ENCODE results near the gene CCHCR1. TPM values are rescaled to one million over a fixed set of nuclear protein-coding genes. Genes with fewer than 3 reads are reported as not detected.
"Not testable (repeated sequence)": the region's sequence is repeated elsewhere in the genome, so short reads cannot be mapped to it uniquely, and the experiment has no call there.

Gene CCHCR1
- total RNA-seq, 2 experiments from 2014 or later = 36.1 to 36.7 TPM

DNA sequence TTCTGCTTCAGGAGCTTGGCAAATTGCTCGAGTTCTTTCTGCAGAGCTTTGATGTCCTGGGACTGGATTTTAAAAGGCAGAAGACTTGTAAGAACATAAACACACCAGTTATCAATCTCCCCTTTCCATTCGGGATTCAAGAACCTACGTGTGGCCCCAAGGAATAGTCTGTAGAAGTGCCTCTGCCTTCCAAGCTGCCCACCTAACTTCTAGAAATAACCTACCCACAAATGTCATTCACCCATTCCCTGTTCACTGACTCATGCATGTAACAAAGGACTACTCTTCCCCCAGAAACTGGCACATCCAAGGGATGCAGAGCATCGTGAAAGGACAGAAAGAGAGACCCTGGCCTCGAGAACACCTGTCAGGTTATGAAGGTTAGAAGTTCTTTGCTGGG is 8.4 kb upstream of the CCHCR1 start:
- Mint-ChIP-seq H3K9me3 (no peaks in the 10 kb centered on the region), H3K4me3 (no peak overlapping the region), H3K27me3 (no peaks in the 10 kb centered on the region), H3K4me1 (peaks cover 27% of the 10 kb centered on the region), H3K27ac (no peak overlapping the region), H3K36me3 (ENCODE audit: low read depth) (peaks cover 29% of the 10 kb centered on the region)
- DNase-seq = no peak
- POLR2A ChIA-PET = interaction anchor here (1.1 kb wide), 1 partner anchor 9 kb away, joined by 3 read pairs; the partner anchor contains the start of gene CCHCR1
- CTCF ChIA-PET = interaction anchor here (1.6 kb wide), 1 partner anchor 26 kb away, joined by 5 read pairs; no protein-coding TSS in a partner anchor

GRCh38 chr6:31165064-31165832 is 7.6 kb upstream of the CCHCR1 start:
- H3K4me3 Mint-ChIP-seq, DNase-seq, H3K9me3 Mint-ChIP-seq, H3K27me3 Mint-ChIP-seq, H3K27ac Mint-ChIP-seq: not testable (repeated sequence)
- H3K36me3 Mint-ChIP-seq (ENCODE audit: low read depth) = peaks cover 29% of the 10 kb centered on the region
- CTCF ChIA-PET = interaction anchor here (0.6 to 1.6 kb wide), 3 partner anchors 27 to 540 kb away, joined by 3 to 5 read pairs (median 3); no protein-coding TSS in a partner anchor
- POLR2A ChIA-PET = interaction anchor here (1.1 kb wide), 2 partner anchors 8 to 38 kb away, joined by 3 read pairs; partner anchors contain the start of gene CCHCR1
- H3K4me1 Mint-ChIP-seq = peaks cover 32% of the 10 kb centered on the region

DNA sequence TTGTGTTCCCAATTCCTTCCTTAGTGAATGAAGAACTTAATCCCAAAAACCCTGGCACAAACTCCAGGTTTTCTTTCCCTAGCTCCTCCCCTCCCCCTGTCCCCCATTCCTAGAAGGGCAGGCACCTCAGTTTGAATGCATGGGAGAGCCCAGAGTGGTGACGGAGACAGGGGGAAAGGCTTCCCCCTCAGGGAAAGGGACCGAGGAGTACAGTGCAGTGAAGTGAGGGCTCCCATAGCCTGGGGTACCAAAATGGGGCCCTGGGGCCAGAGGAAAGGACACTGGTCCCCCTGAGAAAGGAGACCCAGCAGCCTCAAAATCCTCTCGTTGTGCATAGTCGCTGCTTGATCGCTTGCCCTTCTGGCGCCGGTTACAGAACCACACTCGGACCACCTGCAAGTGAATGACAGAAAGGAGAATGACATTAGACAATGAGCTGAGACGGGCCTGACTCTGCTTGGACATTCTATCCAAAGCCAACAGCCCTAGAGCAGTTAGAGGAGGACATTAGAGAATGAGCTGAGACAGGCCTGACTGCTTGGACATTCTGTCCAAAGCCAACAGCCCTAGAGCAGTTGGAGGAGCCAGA is 7.0 kb upstream of the CCHCR1 start:
- ChIA-PET POLR2A (interaction anchor here (0.6 to 1.1 kb wide), 2 partner anchors 16 to 39 kb away, joined by 3 read pairs; no protein-coding TSS in a partner anchor), CTCF (interaction anchor here (0.6 to 1.4 kb wide), 2 partner anchors 32 to 540 kb away, joined by 3 read pairs; no protein-coding TSS in a partner anchor)
- not testable (repeated sequence) for H3K9me3 Mint-ChIP-seq, H3K27ac Mint-ChIP-seq, DNase-seq, H3K27me3 Mint-ChIP-seq, H3K4me3 Mint-ChIP-seq
- Mint-ChIP-seq H3K4me1 (peaks cover 38% of the 10 kb centered on the region), H3K36me3 (ENCODE audit: low read depth) (peaks cover 35% of the 10 kb centered on the region)

- Mint-ChIP-seq H3K9me3 (no peaks in the 10 kb centered on the region), H3K4me3 (no peak overlapping the region), H3K27me3 (no peaks in the 10 kb centered on the region), H3K36me3 (ENCODE audit: low read depth) (peaks cover 41% of the 10 kb centered on the region), H3K27ac (no peak overlapping the region), H3K4me1 (peaks cover 41% of the 10 kb centered on the region)
- ChIA-PET CTCF (no interaction called here), POLR2A (interaction anchor here (1.2 kb wide), 1 partner anchor 35 kb away, joined by 3 read pairs; no protein-coding TSS in a partner anchor)
- DNase-seq = no peak
Observed at GRCh38 chr6:31163922-31164321, 6.3 kb upstream of the CCHCR1 start.

DNA sequence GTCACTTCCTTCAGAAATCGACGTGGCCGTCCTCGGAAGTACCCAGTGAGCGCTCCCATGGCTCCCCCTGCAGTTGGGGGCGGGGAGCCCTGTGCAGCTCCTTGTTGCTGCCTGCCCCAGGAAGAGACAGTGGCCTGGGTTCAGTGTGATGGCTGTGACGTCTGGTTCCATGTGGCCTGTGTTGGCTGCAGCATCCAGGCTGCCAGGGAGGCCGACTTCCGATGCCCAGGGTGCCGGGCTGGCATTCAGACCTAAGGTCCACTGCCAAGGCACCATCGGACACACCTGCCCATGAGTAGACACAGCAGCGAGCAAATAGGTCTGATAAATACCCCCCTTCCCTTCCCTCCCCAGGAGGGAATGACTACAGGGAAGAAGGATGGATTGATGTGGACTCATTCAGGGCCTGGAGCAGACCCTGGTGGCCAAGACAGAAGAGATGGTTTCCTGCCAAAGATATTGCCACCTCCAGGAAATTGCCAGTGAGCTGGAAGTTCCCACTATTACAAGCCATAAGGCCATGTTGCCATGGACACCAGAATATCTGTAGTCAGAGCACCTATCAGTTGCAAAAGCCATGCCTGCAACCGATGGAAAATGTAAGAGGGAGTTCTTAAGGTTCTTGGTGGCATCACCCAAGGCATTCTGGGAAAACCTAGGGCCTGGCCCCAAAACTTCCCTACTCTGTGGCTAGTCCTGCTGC is 5.0 kb upstream of the CCHCR1 start:
- POLR2A ChIA-PET = interaction anchor here (1.2 to 1.4 kb wide), 2 partner anchors 36 to 237 kb away, joined by 3 read pairs; no protein-coding TSS in a partner anchor
- no peaks in the 10 kb centered on the region for H3K27me3 Mint-ChIP-seq
- peaks cover 45% of the 10 kb centered on the region for H3K36me3 Mint-ChIP-seq (ENCODE audit: low read depth)
- H3K4me1 Mint-ChIP-seq = peaks cover 43% of the 10 kb centered on the region
- no peak overlapping the region for H3K27ac Mint-ChIP-seq
- CTCF ChIA-PET = interaction anchor here (0.9 kb wide), 1 partner anchor 205 kb away, joined by 3 read pairs; no protein-coding TSS in a partner anchor
- DNase-seq = no peak
- H3K9me3 Mint-ChIP-seq = no peaks in the 10 kb centered on the region
- H3K4me3 Mint-ChIP-seq = no peak overlapping the region

GRCh38 chr6:31161216-31162126 is 3.9 kb upstream of the CCHCR1 start:
- H3K9me3 Mint-ChIP-seq = no peaks in the 10 kb centered on the region
- peaks cover 53% of the 10 kb centered on the region for H3K4me1 Mint-ChIP-seq
- peaks cover 45% of the 10 kb centered on the region for H3K36me3 Mint-ChIP-seq (ENCODE audit: low read depth)
- POLR2A ChIA-PET = interaction anchor here (1.4 to 1.5 kb wide), 2 partner anchors 238 to 413 kb away, joined by 3 to 4 read pairs; no protein-coding TSS in a partner anchor
- no peak for DNase-seq
- H3K27me3 Mint-ChIP-seq = no peaks in the 10 kb centered on the region
- H3K27ac Mint-ChIP-seq = no peak overlapping the region
- CTCF ChIA-PET = interaction anchor here (0.7 kb wide), 1 partner anchor 454 kb away, joined by 4 read pairs; no protein-coding TSS in a partner anchor
- H3K4me3 Mint-ChIP-seq = peak overlapping the region; percentile 26

DNA sequence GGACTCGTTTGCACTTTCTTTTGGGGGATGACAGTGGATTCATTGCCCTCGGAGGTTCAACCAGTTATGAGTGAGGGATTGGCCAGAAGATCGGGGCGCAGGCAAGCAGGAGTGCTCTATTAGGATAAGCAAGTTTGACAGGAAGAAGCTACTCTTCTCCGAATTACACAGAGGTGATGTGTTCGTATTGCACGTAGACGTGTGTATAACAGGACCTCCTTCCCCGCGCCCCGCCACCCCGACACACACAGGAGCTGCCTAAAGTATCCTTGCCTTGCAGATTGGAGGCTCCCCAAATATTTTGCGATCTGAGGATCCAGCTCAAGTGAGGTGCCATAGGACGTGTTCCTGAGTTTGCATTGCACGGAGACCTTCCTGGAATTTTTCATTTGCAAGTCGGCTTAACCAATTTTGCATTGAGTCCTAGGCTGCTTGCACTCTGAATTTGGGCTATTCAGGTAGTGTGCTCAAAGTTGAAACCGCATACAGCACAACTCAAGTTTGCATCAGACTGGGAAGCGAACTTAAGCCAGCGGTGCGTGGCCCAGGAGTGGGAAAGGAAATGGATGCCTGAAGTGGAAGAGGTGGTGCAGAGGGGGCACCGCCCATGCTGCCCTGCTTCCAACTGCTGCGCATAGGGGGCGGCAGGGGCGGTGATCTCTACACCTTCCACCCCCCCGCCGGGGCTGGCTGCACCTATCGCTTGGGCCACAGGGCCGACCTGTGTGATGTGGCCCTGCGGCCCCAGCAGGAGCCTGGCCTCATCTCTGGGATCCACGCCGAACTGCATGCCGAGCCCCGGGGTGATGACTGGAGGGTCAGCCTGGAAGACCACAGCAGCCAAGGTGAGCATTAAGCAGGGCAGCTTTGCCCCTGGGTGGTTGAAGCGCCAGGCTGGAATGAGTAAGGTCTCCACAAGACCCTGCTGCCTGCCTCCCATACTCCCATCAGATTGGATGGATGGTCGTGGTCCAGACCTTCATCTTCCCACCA is 1.6 kb upstream of the CCHCR1 start:
- H3K9me3 Mint-ChIP-seq = no peaks in the 10 kb centered on the region
- peak; percentile 42 for DNase-seq
- peaks cover 56% of the 10 kb centered on the region for H3K4me1 Mint-ChIP-seq
- peak overlapping the region; percentile 79 for H3K4me3 Mint-ChIP-seq
- H3K27ac Mint-ChIP-seq = peak overlapping the region; percentile 62
- POLR2A ChIA-PET = interaction anchor here (0.9 to 3.1 kb wide), 18 partner anchors 11 to 493 kb away, joined by 3 to 21 read pairs (median 4); partner anchors contain the start of genes BAG6, DDX39B and HLA-B
- CTCF ChIA-PET = interaction anchor here (0.7 to 4.2 kb wide), 5 partner anchors 34 to 382 kb away, joined by 3 to 19 read pairs (median 4); partner anchors contain the start of gene DDX39B
- peaks cover 52% of the 10 kb centered on the region for H3K36me3 Mint-ChIP-seq (ENCODE audit: low read depth)
- H3K27me3 Mint-ChIP-seq = no peaks in the 10 kb centered on the region

- POLR2A ChIA-PET = interaction anchor here (0.9 to 3.1 kb wide), 16 partner anchors 14 to 494 kb away, joined by 3 to 21 read pairs (median 4); partner anchors contain the start of genes BAG6 and DDX39B
- CTCF ChIA-PET = interaction anchor here (0.7 to 4.2 kb wide), 5 partner anchors 21 to 383 kb away, joined by 3 to 19 read pairs (median 5); partner anchors contain the start of gene DDX39B
- peaks cover 52% of the 10 kb centered on the region for H3K4me1 Mint-ChIP-seq
- no peaks in the 10 kb centered on the region for H3K9me3 Mint-ChIP-seq
- H3K36me3 Mint-ChIP-seq (ENCODE audit: low read depth) = peaks cover 46% of the 10 kb centered on the region
- peak within 1 kb of the TSS; percentile 62 for H3K27ac Mint-ChIP-seq
- H3K4me3 Mint-ChIP-seq = peak within 1 kb of the TSS; percentile 79
- peak; percentile 100 for DNase-seq
- no peaks in the 10 kb centered on the region for H3K27me3 Mint-ChIP-seq
Observed at GRCh38 chr6:31158140-31158862, 699 bp upstream of the CCHCR1 start, which contains the start of gene TCF19. TCF19 (plus strand) TSS chr6:31158589; CDS start chr6:31159470, 881 bp downstream.

- Mint-ChIP-seq H3K27ac (no peak overlapping the region), H3K36me3 (ENCODE audit: low read depth) (peaks cover 30% of the 10 kb centered on the region)
- POLR2A ChIA-PET = interaction anchor here (1.4 to 1.8 kb wide), 2 partner anchors 9 to 47 kb away, joined by 3 to 4 read pairs; no protein-coding TSS in a partner anchor
Observed at GRCh38 chr6:31156641-31157040, 961 bp downstream of the CCHCR1 start.

GRCh38 chr6:31154436-31154835 is 3.2 kb downstream of the CCHCR1 start:
- Mint-ChIP-seq H3K36me3 (ENCODE audit: low read depth) (peaks cover 30% of the 10 kb centered on the region), H3K27me3 (no peaks in the 10 kb centered on the region), H3K4me3 (no peak overlapping the region), H3K27ac (no peak overlapping the region), H3K9me3 (no peaks in the 10 kb centered on the region), H3K4me1 (peaks cover 20% of the 10 kb centered on the region)
- no peak for DNase-seq
- POLR2A ChIA-PET = no interaction called here
- CTCF ChIA-PET = no interaction called here

More at GRCh38 chr6:31156641-31157040, 961 bp downstream of the CCHCR1 start:
- peaks cover 39% of the 10 kb centered on the region for H3K4me1 Mint-ChIP-seq
- no peaks in the 10 kb centered on the region for H3K27me3 Mint-ChIP-seq
- H3K9me3 Mint-ChIP-seq = no peaks in the 10 kb centered on the region
- H3K4me3 Mint-ChIP-seq = peak overlapping the region; percentile 79
- CTCF ChIA-PET = interaction anchor here (1.6 to 4.2 kb wide), 2 partner anchors 19 to 210 kb away, joined by 3 to 19 read pairs; no protein-coding TSS in a partner anchor
- no peak for DNase-seq

All from activated CD4-positive, alpha-beta memory T cell treated with anti-CD3 and anti-CD28 coated beads, Interleukin-2, amount 10 ng/mL, durations not matched to agents 7 days and 5 days (primary cell).